HFF-Myc (cell line): ENCODE measurements around the gene RGS6.

ENCODE experiments used
- DNase-seq: peaks from one replicate; pipeline ENCODE4 v3.0.0-alpha.2; 2011; ENCODE audit warnings: low read depth; ENCODE audit errors: extremely low read depth
- H3K4me3 ChIP-seq: replicated peaks from 2 replicates; pipeline ENCODE4 v1.5.1; 2011; ENCODE audit warnings: low read depth, mild to moderate bottlenecking, control low read depth, low read length
- CTCF ChIP-seq: IDR thresholded peaks from 2 replicates; pipeline ENCODE4 v1.5.1; 2012; ENCODE audit warnings: mild to moderate bottlenecking, low read depth, low read length, control low read depth; ENCODE audit errors: missing control alignments

The RGS6 gene

GRCh38 chr14:72567226-72567625 is 635.0 kb downstream of the RGS6 start:
- TF ChIP-seq CTCF = no peak
- no peak for DNase-seq
- no peak overlapping the region for H3K4me3 ChIP-seq

GRCh38 chr14:72568296-72568992 is 636.2 kb downstream of the RGS6 start:
- no peak for TF ChIP-seq CTCF

GRCh38 chr14:72573725-72574417 is 641.6 kb downstream of the RGS6 start:
- no peak for DNase-seq
- no peak overlapping the region for H3K4me3 ChIP-seq
- no peak for TF ChIP-seq CTCF

More at GRCh38 chr14:72568296-72568992, 636.2 kb downstream of the RGS6 start:
- no peak for DNase-seq
- no peak overlapping the region for H3K4me3 ChIP-seq

- no peak for TF ChIP-seq CTCF
- DNase-seq = no peak
- H3K4me3 ChIP-seq = no peak overlapping the region
These were observed 642.5 kb downstream of the RGS6 start for GRCh38 chr14:72574715-72575114.

GRCh38 chr14:72576258-72576657 is 644.0 kb downstream of the RGS6 start:
- no peak for DNase-seq
- no peak overlapping the region for H3K4me3 ChIP-seq
- TF ChIP-seq CTCF = no peak

GRCh38 chr14:72577521-72577920 is 645.3 kb downstream of the RGS6 start:
- no peak for DNase-seq
- TF ChIP-seq CTCF = no peak
- no peak overlapping the region for H3K4me3 ChIP-seq
